ENCODE measurements around the gene TRPM3.

DNA sequence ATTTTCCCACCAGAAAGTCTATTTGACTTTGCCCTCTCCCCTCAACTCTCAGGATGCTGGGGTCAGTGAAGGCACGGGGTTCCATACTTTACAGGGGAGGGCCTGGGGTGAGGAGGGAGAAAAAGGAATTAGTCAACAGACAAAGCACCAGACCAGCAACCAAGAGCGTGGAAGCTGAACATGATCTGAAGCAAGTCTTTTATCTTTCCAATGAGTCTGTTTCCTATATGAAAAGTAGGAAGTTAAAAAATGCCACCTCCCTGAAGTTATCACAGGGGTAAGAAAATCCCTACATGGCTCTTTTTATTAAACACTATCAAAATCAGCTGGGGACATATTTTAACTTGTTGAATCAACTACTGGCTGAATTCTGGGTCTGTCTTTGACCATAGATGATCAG lies 337.0 kb downstream of the TRPM3 start:
- TF ChIP-seq, protein P1, sequence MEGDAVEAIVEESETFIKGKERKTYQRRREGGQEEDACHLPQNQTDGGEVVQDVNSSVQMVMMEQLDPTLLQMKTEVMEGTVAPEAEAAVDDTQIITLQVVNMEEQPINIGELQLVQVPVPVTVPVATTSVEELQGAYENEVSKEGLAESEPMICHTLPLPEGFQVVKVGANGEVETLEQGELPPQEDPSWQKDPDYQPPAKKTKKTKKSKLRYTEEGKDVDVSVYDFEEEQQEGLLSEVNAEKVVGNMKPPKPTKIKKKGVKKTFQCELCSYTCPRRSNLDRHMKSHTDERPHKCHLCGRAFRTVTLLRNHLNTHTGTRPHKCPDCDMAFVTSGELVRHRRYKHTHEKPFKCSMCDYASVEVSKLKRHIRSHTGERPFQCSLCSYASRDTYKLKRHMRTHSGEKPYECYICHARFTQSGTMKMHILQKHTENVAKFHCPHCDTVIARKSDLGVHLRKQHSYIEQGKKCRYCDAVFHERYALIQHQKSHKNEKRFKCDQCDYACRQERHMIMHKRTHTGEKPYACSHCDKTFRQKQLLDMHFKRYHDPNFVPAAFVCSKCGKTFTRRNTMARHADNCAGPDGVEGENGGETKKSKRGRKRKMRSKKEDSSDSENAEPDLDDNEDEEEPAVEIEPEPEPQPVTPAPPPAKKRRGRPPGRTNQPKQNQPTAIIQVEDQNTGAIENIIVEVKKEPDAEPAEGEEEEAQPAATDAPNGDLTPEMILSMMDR (IDR thresholded peaks at IDR 0.05), result no peak
- no peak for TF ChIP-seq POLR2A (IDR thresholded peaks at IDR 0.05)

All from adrenal gland (tissue), 5 donors.